OCI-LY7 (cell line): Measurements from ENCODE around the gene YRDC. TPM values are rescaled to one million over a fixed set of nuclear protein-coding genes. Genes with fewer than 3 reads are reported as not detected.

Source experiments
- BruUV-seq: library from RNA; stranded (reverse); fragments of 400-500 nt; replicated peaks from 2 replicates; lab custom pipeline; 2021; lab: Mats Ljungman, UMichigan
- CTCF ChIA-PET: fragments of 300-600 bp; sonication (Branson Sonifier 250); formaldehyde crosslinking; loops from one replicate; lab custom pipeline; 2022; ENCODE audit warnings: antibody characterized with exemption; ENCODE audit not compliant: unreplicated experiment; lab: Charles Lee
- POLR2A ChIA-PET: fragments of 300-600 bp; sonication (Branson Sonifier 250); formaldehyde crosslinking; loops from one replicate; lab custom pipeline; 2022; ENCODE audit warnings: antibody characterized with exemption; lab: Charles Lee
- DNase-seq: peaks from one replicate; pipeline ENCODE4 v3.0.0-alpha.2; 2015; ENCODE audit warnings: low spot score
- H2AFZ ChIP-seq: fragments of 200-600 bp; sonication (generic), shearing (Covaris generic); 2 replicates; pipeline ENCODE4 v1.6.1; 2014; ENCODE audit warnings: mild to moderate bottlenecking, antibody characterized with exemption, low read length, moderate library complexity
- H3K27ac ChIP-seq: fragments of 200-600 bp; sonication (generic); 2 replicates; pipeline ENCODE4 v1.5.1; 2014; ENCODE audit warnings: mixed run types, low read depth, mild to moderate bottlenecking, moderate library complexity, low read length, inconsistent platforms; ENCODE audit not compliant: poor library complexity, severe bottlenecking
- H3K36me3 ChIP-seq: fragments of 200-600 bp; sonication (generic); 2 replicates; pipeline ENCODE4 v1.6.1; 2014; ENCODE audit warnings: mild to moderate bottlenecking, antibody characterized with exemption, low read length, moderate library complexity, mixed read lengths; ENCODE audit not compliant: insufficient read depth
- H3K4me1 ChIP-seq: fragments of 200-600 bp; sonication (generic); 2 replicates; pipeline ENCODE4 v1.5.1; 2014; ENCODE audit warnings: mild to moderate bottlenecking, low read length; ENCODE audit not compliant: insufficient read depth, poor library complexity, severe bottlenecking
- H3K4me2 ChIP-seq: fragments of 200-600 bp; sonication (generic); 2 replicates; pipeline ENCODE4 v1.6.1; 2014; ENCODE audit warnings: mild to moderate bottlenecking, low read length
- H3K4me3 ChIP-seq: fragments of 200-600 bp; sonication (generic); 2 replicates; pipeline ENCODE4 v1.5.1; 2014; ENCODE audit warnings: mild to moderate bottlenecking, low read depth, low read length; ENCODE audit not compliant: poor library complexity, severe bottlenecking
- H3K79me2 ChIP-seq: fragments of 200-600 bp; sonication (generic); 2 replicates; pipeline ENCODE4 v1.6.1; 2016; ENCODE audit warnings: low read depth, mild to moderate bottlenecking, low read length, moderate library complexity, mixed read lengths; ENCODE audit not compliant: insufficient read depth
- H3K9me2 ChIP-seq: fragments of 200-600 bp; sonication (generic); 2 replicates; pipeline ENCODE4 v1.6.1; 2016; ENCODE audit warnings: mild to moderate bottlenecking, low read length, mixed read lengths; ENCODE audit not compliant: insufficient read depth
- H3K9me3 ChIP-seq: fragments of 200-600 bp; sonication (generic); 2 replicates; pipeline ENCODE4 v1.6.1; 2014; ENCODE audit warnings: mild to moderate bottlenecking, mixed run types, low read length, mixed read lengths
- H4K20me1 ChIP-seq: fragments of 200-600 bp; sonication (generic); 2 replicates; pipeline ENCODE4 v1.6.1; 2014; ENCODE audit warnings: mild to moderate bottlenecking, antibody characterized with exemption, low read length, moderate library complexity, mixed read lengths; ENCODE audit not compliant: insufficient read depth
- CTCF ChIP-seq: fragments of 200-600 bp; sonication (generic); conservative IDR thresholded peaks from 2 replicates; pipeline ENCODE4 v1.5.1; 2014; ENCODE audit warnings: mild to moderate bottlenecking, antibody characterized with exemption, low read length, moderate library complexity, mixed read lengths
- EZH2phosphoT487 ChIP-seq: fragments of 200-600 bp; sonication (generic); IDR thresholded peaks from 2 replicates; pipeline ENCODE4 v1.6.1; 2018; ENCODE audit warnings: low read depth, borderline replicate concordance, mild to moderate bottlenecking, mixed run types, antibody characterized with exemption, low read length, moderate library complexity, mixed read lengths
- intact Hi-C: fragments of 100-400 bp; cut with micrococcal nuclease; formaldehyde crosslinking; loops from one replicate; pipeline ENCODE4 v1.10.0; 2022; ENCODE audit not compliant: unreplicated experiment
- total RNA-seq, 2 experiments: library from RNA; depleted of rRNA in 1 of 2; stranded (reverse); fragments of >200 nt in 1 of 2; shearing (Covaris generic) in 1 of 2; gene quantifications; 2 replicates each; pipeline ENCODE4 v1.2.3, GENCODE V29; 2014 to 2022

Gene YRDC
- total RNA-seq, 2 experiments from 2014 or later: 27.6 to 28.0 TPM

DNA sequence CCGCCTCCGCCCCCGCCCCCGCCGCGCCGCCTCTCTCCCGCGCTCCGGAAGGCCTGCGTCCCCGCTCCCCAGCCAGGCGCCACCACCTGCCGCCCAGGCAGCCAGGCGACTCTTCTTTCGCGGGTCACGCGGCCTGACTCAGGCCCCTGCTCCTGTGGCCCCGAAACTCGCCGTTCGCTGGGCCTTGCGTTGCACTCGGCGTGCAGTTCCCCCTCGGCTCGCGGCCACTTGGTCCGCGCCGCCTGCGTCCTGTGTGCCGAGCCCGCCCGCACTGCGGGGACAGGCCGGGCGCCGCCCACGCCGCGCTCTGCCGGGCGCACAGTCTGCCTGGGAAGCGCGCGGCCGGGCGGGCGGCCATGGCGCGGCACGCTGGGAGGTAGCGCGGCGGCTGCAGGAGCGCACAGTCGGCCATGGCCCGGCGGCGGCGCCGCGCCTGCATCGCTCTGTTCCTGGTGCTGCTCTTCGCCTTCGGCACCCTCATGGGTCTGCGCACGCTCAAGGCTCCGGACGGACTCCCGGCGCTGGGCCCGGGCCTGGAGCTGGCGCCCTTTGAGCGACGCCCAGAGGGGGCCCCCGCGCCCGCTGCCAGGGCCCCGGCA lies 14.1 kb downstream of the YRDC start, which contains the start of gene MANEAL:
Gene MANEAL (plus strand): TSS at position 75 of the 599 bp plus-strand sequence. CDS start 336 bp downstream, at position 411.
- H3K79me2 ChIP-seq: peaks cover 18% of the 10 kb centered on the region; the same call in 1 of the 2 replicates
- H3K4me2 ChIP-seq: peak within 1 kb of the TSS; percentile 88
- peak within 1 kb of the TSS; percentile 49 for H2AFZ ChIP-seq
- ChIA-PET CTCF (no interaction called here), POLR2A (interaction anchor here (0.5 to 0.6 kb wide), 2 partner anchors 55 to 1562 kb away, joined by 3 to 5 read pairs; no protein-coding TSS in a partner anchor)
- H3K4me3 ChIP-seq: peak within 1 kb of the TSS; percentile 88
- DNase-seq: peak; percentile 85
- no peaks in the 10 kb centered on the region for H3K9me3 ChIP-seq
- H3K9me2 ChIP-seq: no peaks in the 10 kb centered on the region
- no peaks in the 10 kb centered on the region for H4K20me1 ChIP-seq
- no TSS peak for BruUV-seq
- peaks cover 31% of the 10 kb centered on the region for H3K36me3 ChIP-seq
- intact Hi-C loops: loop anchor here (1.0 kb wide), 1 partner anchor 13 kb away; the partner anchor contains the start of gene C1orf122
- H3K4me1 ChIP-seq: peaks cover 28% of the 10 kb centered on the region
- TF ChIP-seq EZH2phosphoT487 (no peak), CTCF (no peak)
- H3K27ac ChIP-seq: peak within 1 kb of the TSS; percentile 33

DNA sequence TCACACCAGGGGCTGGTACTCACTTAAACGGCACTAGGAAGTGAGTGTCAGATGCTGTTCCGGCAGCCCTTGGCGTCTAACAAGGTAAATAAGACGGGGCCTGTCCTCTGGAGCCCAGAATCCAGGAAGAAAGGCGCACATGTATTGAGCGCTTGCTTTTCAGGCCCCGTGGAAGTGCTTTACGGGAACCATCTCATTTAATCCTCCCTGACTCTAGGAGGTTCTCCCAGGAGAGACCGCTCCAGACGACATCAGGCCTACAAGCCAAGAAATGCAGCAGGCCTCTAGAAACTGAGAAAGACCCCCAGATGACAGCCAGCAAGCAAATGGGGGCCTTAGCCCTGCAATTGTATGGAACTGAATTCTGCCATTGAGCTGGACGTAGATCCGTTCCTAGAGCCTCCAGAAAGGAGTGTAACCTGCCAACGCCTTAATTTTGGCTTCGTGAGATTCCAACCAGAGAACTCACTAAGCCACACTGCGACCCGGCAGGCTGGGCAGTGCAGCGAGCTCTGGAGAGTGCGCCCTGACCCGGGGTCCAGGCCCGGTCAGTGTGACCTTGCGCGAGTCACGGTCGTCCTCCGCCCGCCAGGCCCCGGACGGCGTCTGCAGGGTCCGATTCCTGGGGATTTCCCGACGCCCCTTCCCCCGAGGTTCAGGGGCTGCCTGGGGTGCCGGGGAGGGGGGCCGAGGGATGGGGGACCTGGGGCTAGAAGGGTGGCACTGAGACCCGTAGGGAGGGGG lies 14.9 kb downstream of the YRDC start:
- Histone ChIP-seq H3K36me3 (peaks cover 24% of the 10 kb centered on the region), H3K4me3 (peak overlapping the region; percentile 88), H3K9me2 (no peaks in the 10 kb centered on the region), H2AFZ (peak overlapping the region; percentile 49), H3K27ac (no peak overlapping the region), H3K4me1 (peaks cover 28% of the 10 kb centered on the region), H4K20me1 (no peaks in the 10 kb centered on the region), H3K79me2 (peaks cover 18% of the 10 kb centered on the region; the same call in 1 of the 2 replicates), H3K4me2 (peak overlapping the region; percentile 72), H3K9me3 (no peaks in the 10 kb centered on the region)
- CTCF ChIA-PET: no interaction called here
- intact Hi-C loops: no loop called here
- no TSS peak for BruUV-seq
- TF ChIP-seq EZH2phosphoT487: no peak
- TF ChIP-seq CTCF: no peak
- POLR2A ChIA-PET: interaction anchor here (0.8 kb wide), 1 partner anchor 210 kb away, joined by 3 read pairs; no protein-coding TSS in a partner anchor
- no peak for DNase-seq
